Measurements from ENCODE around the gene PPM1H.
"Not testable (repeated sequence)": the region's sequence is repeated elsewhere in the genome, so short reads cannot be mapped to it uniquely, and the experiment has no call there.

Gene PPM1H

DNA sequence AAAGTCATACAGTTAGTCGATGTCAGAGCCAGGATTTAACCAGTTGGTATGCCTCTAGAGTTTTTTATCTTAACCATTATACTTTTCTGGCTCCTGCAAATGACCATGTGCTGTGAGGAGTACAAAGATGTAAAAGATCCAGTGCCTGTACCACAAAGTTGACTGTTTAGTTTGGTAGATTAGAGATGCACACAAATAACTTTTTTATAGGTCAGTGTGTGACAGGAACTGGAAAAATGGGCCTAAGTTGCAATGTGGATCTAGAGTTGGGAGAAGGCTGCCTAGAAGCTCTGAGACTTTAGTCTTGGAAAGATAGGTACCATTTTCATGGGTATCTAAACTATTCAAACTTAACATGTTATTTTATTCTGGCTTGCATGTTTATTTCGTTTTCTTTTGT lies 32.8 kb upstream of the PPM1H start:
- no peaks in the 10 kb centered on the region for H3K9me3 ChIP-seq (replicated peaks in 1 of 2; ENCODE audit: control insufficient read depth in 2 of 2, insufficient read depth in 1 of 2, low read depth in 1 of 2, low read length in 2 of 2)
- H3K9ac ChIP-seq (ENCODE audit: low read depth, low read length, poor library complexity) = no peak overlapping the region
- H3K79me1 ChIP-seq (ENCODE audit: low read depth, low read length) = no peaks in the 10 kb centered on the region
- H4K91ac ChIP-seq (ENCODE audit: low read depth, low read length, poor library complexity) = no peak overlapping the region
- WGBS, 2 donors (ENCODE audit: extremely low coverage in 2 of 2, insufficient read length in 2 of 2, insufficient replicate concordance in 1 of 2) = no CpG with 5 or more reads among the region's 2 CpGs
- H2BK15ac ChIP-seq (ENCODE audit: low read length) = no peak overlapping the region
- H3K4me1 ChIP-seq (ENCODE audit: control insufficient read depth in 2 of 2, insufficient read depth in 1 of 2, low read depth in 1 of 2, low read length in 2 of 2) = no peaks in the 10 kb centered on the region
- H3K4me3 ChIP-seq (ENCODE audit: low read length in 2 of 2) = no peak overlapping the region
- H3K4ac ChIP-seq (ENCODE audit: low read length) = no peak overlapping the region
- no peaks in the 10 kb centered on the region for H3K36me3 ChIP-seq (replicated peaks in 1 of 2; ENCODE audit: control insufficient read depth in 2 of 2, insufficient read depth in 2 of 2, low read length in 2 of 2)
- H3K14ac ChIP-seq (ENCODE audit: low read length) = no peak overlapping the region
- no peak overlapping the region for H3K27ac ChIP-seq (replicated peaks; ENCODE audit: low read length)
- H2BK120ac ChIP-seq (ENCODE audit: low read depth, low read length) = no peak overlapping the region
- H2AFZ ChIP-seq (ENCODE audit: low read length) = no peak overlapping the region
- no peak overlapping the region for H3K4me2 ChIP-seq (ENCODE audit: insufficient read depth, low read length, poor library complexity, severe bottlenecking)
- DNase-seq (ENCODE audit: low spot score) = no peak
- H3K23ac ChIP-seq (ENCODE audit: low read depth, low read length, poor library complexity) = no peak overlapping the region
- H2AK5ac ChIP-seq (ENCODE audit: low read depth, low read length) = no peak overlapping the region
- H3K27me3 ChIP-seq (ENCODE audit: control insufficient read depth in 3 of 3, insufficient read depth in 3 of 3, low read depth in 1 of 3, low read length in 3 of 3) = no peaks in the 10 kb centered on the region
- H4K8ac ChIP-seq (ENCODE audit: low read depth, low read length) = no peak overlapping the region
- H2BK5ac ChIP-seq (ENCODE audit: low read length) = no peak overlapping the region
- H2BK12ac ChIP-seq (ENCODE audit: low read length) = no peak overlapping the region
- H3K18ac ChIP-seq (ENCODE audit: low read length) = no peak overlapping the region

DNA sequence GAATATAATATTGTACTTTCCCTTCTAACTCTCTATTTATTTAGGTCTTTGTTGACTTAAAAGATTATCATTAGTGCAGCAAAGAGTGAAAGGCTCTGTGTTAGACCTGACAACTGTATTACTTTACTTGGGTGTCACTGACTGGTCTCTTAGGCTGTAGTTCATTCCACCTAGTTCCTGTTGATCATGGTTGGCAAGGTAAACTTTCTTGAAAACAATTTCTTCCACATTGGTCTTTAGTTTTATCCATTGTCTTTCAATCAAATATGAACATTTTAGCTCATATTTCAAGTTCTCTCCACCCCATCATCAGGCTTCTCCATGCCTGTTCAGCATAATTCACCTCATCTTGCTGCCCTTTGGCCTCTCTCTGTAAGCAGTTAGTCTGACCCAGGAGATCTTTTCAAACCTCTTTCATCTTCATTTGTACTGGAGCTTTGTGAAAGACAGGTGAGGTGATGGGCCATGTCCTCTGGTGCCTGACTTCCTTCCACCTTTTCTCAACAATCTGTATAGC lies 32.1 kb upstream of the PPM1H start:
- Histone ChIP-seq H3K4me3 (ENCODE audit: low read length in 2 of 2) (no peak overlapping the region), H3K14ac (ENCODE audit: low read length) (no peak overlapping the region), H3K79me1 (ENCODE audit: low read depth, low read length) (no peaks in the 10 kb centered on the region), H3K4ac (ENCODE audit: low read length) (no peak overlapping the region), H4K91ac (ENCODE audit: low read depth, low read length, poor library complexity) (no peak overlapping the region), H2BK120ac (ENCODE audit: low read depth, low read length) (no peak overlapping the region), H3K18ac (ENCODE audit: low read length) (no peak overlapping the region), H3K27ac (replicated peaks; ENCODE audit: low read length) (no peak overlapping the region), H3K36me3 (replicated peaks in 1 of 2; ENCODE audit: control insufficient read depth in 2 of 2, insufficient read depth in 2 of 2, low read length in 2 of 2) (no peaks in the 10 kb centered on the region), H3K9me3 (replicated peaks in 1 of 2; ENCODE audit: control insufficient read depth in 2 of 2, insufficient read depth in 1 of 2, low read depth in 1 of 2, low read length in 2 of 2) (no peaks in the 10 kb centered on the region), H2BK12ac (ENCODE audit: low read length) (no peak overlapping the region), H3K4me2 (ENCODE audit: insufficient read depth, low read length, poor library complexity, severe bottlenecking) (no peak overlapping the region), H2BK5ac (ENCODE audit: low read length) (no peak overlapping the region), H3K23ac (ENCODE audit: low read depth, low read length, poor library complexity) (no peak overlapping the region), H2AFZ (ENCODE audit: low read length) (no peak overlapping the region), H2AK5ac (ENCODE audit: low read depth, low read length) (no peak overlapping the region), H3K4me1 (ENCODE audit: control insufficient read depth in 2 of 2, insufficient read depth in 1 of 2, low read depth in 1 of 2, low read length in 2 of 2) (no peaks in the 10 kb centered on the region), H4K8ac (ENCODE audit: low read depth, low read length) (no peak overlapping the region), H3K27me3 (ENCODE audit: control insufficient read depth in 3 of 3, insufficient read depth in 3 of 3, low read depth in 1 of 3, low read length in 3 of 3) (no peaks in the 10 kb centered on the region), H3K9ac (ENCODE audit: low read depth, low read length, poor library complexity) (no peak overlapping the region), H2BK15ac (ENCODE audit: low read length) (no peak overlapping the region)
- DNase-seq (ENCODE audit: low spot score) = no peak

GRCh38 chr12:62966446-62966989 lies 31.6 kb upstream of the PPM1H start:
- not testable (repeated sequence) for H2BK12ac ChIP-seq (ENCODE audit: low read length); H2AK5ac ChIP-seq (ENCODE audit: low read depth, low read length); H2BK5ac ChIP-seq (ENCODE audit: low read length); H3K4me1 ChIP-seq (ENCODE audit: control insufficient read depth in 2 of 2, insufficient read depth in 1 of 2, low read depth in 1 of 2, low read length in 2 of 2); H3K79me1 ChIP-seq (ENCODE audit: low read depth, low read length); H3K4me3 ChIP-seq (ENCODE audit: low read length in 2 of 2); H4K91ac ChIP-seq (ENCODE audit: low read depth, low read length, poor library complexity); H3K4me2 ChIP-seq (ENCODE audit: insufficient read depth, low read length, poor library complexity, severe bottlenecking); H3K18ac ChIP-seq (ENCODE audit: low read length); H3K14ac ChIP-seq (ENCODE audit: low read length); H3K36me3 ChIP-seq (replicated peaks in 1 of 2; ENCODE audit: control insufficient read depth in 2 of 2, insufficient read depth in 2 of 2, low read length in 2 of 2); H3K9me3 ChIP-seq (replicated peaks in 1 of 2; ENCODE audit: control insufficient read depth in 2 of 2, insufficient read depth in 1 of 2, low read depth in 1 of 2, low read length in 2 of 2); H3K23ac ChIP-seq (ENCODE audit: low read depth, low read length, poor library complexity); H4K8ac ChIP-seq (ENCODE audit: low read depth, low read length); DNase-seq (ENCODE audit: low spot score); H3K4ac ChIP-seq (ENCODE audit: low read length); H3K27ac ChIP-seq (replicated peaks; ENCODE audit: low read length); H2BK15ac ChIP-seq (ENCODE audit: low read length); H2AFZ ChIP-seq (ENCODE audit: low read length); H2BK120ac ChIP-seq (ENCODE audit: low read depth, low read length); H3K27me3 ChIP-seq (ENCODE audit: control insufficient read depth in 3 of 3, insufficient read depth in 3 of 3, low read depth in 1 of 3, low read length in 3 of 3); H3K9ac ChIP-seq (ENCODE audit: low read depth, low read length, poor library complexity)
- WGBS, 2 donors (ENCODE audit: extremely low coverage in 2 of 2, insufficient read length in 2 of 2, insufficient replicate concordance in 1 of 2) = no CpG with 5 or more reads among the region's 8 CpGs

DNA sequence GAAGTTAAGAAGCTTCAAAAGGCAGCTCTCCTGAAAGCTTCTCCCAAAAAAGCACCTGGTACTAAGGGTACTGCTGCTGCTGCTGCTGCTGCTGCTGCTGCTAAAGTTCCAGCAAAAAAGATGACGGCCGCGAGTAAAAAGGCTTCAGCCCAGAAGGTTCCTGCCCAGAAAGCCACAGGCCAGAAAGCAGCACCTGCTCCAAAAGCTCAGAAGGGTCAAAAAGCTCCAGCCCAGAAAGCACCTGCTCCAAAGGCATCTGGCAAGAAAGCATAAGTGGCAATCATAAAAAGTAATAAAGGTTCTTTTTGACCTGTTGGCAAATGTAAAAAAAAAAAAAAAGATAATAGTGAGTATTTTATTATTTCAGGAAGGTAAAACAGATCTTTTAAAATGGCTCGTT lies 30.8 kb upstream of the PPM1H start:
- H3K27ac ChIP-seq (replicated peaks; ENCODE audit: low read length); H3K18ac ChIP-seq (ENCODE audit: low read length): not testable (repeated sequence)

More for the DNA sequence above, 30.8 kb upstream of the PPM1H start:
- not testable (repeated sequence) for H2BK120ac ChIP-seq (ENCODE audit: low read depth, low read length); H3K4me3 ChIP-seq (ENCODE audit: low read length in 2 of 2); H3K27me3 ChIP-seq (ENCODE audit: control insufficient read depth in 3 of 3, insufficient read depth in 3 of 3, low read depth in 1 of 3, low read length in 3 of 3); H3K23ac ChIP-seq (ENCODE audit: low read depth, low read length, poor library complexity); H3K14ac ChIP-seq (ENCODE audit: low read length); H4K91ac ChIP-seq (ENCODE audit: low read depth, low read length, poor library complexity); H2BK15ac ChIP-seq (ENCODE audit: low read length); H3K79me1 ChIP-seq (ENCODE audit: low read depth, low read length); H2BK12ac ChIP-seq (ENCODE audit: low read length); H2AK5ac ChIP-seq (ENCODE audit: low read depth, low read length); H3K9me3 ChIP-seq (replicated peaks in 1 of 2; ENCODE audit: control insufficient read depth in 2 of 2, insufficient read depth in 1 of 2, low read depth in 1 of 2, low read length in 2 of 2); DNase-seq (ENCODE audit: low spot score); H3K4me1 ChIP-seq (ENCODE audit: control insufficient read depth in 2 of 2, insufficient read depth in 1 of 2, low read depth in 1 of 2, low read length in 2 of 2); H4K8ac ChIP-seq (ENCODE audit: low read depth, low read length); H3K4ac ChIP-seq (ENCODE audit: low read length); H3K9ac ChIP-seq (ENCODE audit: low read depth, low read length, poor library complexity); H2BK5ac ChIP-seq (ENCODE audit: low read length); H3K36me3 ChIP-seq (replicated peaks in 1 of 2; ENCODE audit: control insufficient read depth in 2 of 2, insufficient read depth in 2 of 2, low read length in 2 of 2); H3K4me2 ChIP-seq (ENCODE audit: insufficient read depth, low read length, poor library complexity, severe bottlenecking); H2AFZ ChIP-seq (ENCODE audit: low read length)
- WGBS, 2 donors (ENCODE audit: extremely low coverage in 2 of 2, insufficient read length in 2 of 2, insufficient replicate concordance in 1 of 2) = no CpG with 5 or more reads among the region's 4 CpGs

All from neuronal stem cell (in vitro differentiated cells).